HS-27A (cell line): ENCODE results near the gene ARHGAP31.
"Not testable (repeated sequence)": the region's sequence is repeated elsewhere in the genome, so short reads cannot be mapped to it uniquely, and the experiment has no call there.

ENCODE experiments used
- DNase-seq: peaks from one replicate; pipeline ENCODE4 v3.0.0-alpha.2; 2012; ENCODE audit warnings: low read depth, missing footprints

The ARHGAP31 gene

GRCh38 chr3:119350114-119350513, 55.9 kb downstream of the ARHGAP31 start:
- DNase-seq, result no peak

- no peak for DNase-seq
Measured at GRCh38 chr3:119351581-119351980, 57.4 kb downstream of the ARHGAP31 start.

- no peak for DNase-seq
Measured at GRCh38 chr3:119352034-119352609, 57.9 kb downstream of the ARHGAP31 start.

GRCh38 chr3:119352863-119353527, 58.8 kb downstream of the ARHGAP31 start:
- DNase-seq, result no peak

GRCh38 chr3:119355608-119356007, 61.4 kb downstream of the ARHGAP31 start:
- DNase-seq, result not testable (repeated sequence)

- DNase-seq, result no peak
Measured at GRCh38 chr3:119356646-119357045, 62.5 kb downstream of the ARHGAP31 start.

GRCh38 chr3:119357190-119357589, 63.0 kb downstream of the ARHGAP31 start:
- DNase-seq, result no peak

GRCh38 chr3:119359476-119360326, 65.5 kb downstream of the ARHGAP31 start:
- no peak for DNase-seq

GRCh38 chr3:119360736-119361462, 66.7 kb downstream of the ARHGAP31 start:
- no peak for DNase-seq

- DNase-seq, result no peak
Measured at GRCh38 chr3:119362010-119362409, 67.8 kb downstream of the ARHGAP31 start.

GRCh38 chr3:119362940-119363725, 69.0 kb downstream of the ARHGAP31 start:
- DNase-seq, result no peak

- no peak for DNase-seq
Measured at GRCh38 chr3:119364401-119364800, 70.2 kb downstream of the ARHGAP31 start.

GRCh38 chr3:119365418-119365817, 71.2 kb downstream of the ARHGAP31 start:
- DNase-seq, result no peak

GRCh38 chr3:119367000-119367399, 72.8 kb downstream of the ARHGAP31 start:
- DNase-seq, result no peak

- no peak for DNase-seq
Measured at GRCh38 chr3:119368298-119368697, 74.1 kb downstream of the ARHGAP31 start.

GRCh38 chr3:119371786-119372185, 77.6 kb downstream of the ARHGAP31 start:
- DNase-seq, result not testable (repeated sequence)

- no peak for DNase-seq
Measured at GRCh38 chr3:119375106-119375505, 80.9 kb downstream of the ARHGAP31 start.

GRCh38 chr3:119375510-119375909, 81.3 kb downstream of the ARHGAP31 start:
- DNase-seq, result no peak

- no peak for DNase-seq
Measured at GRCh38 chr3:119376758-119377157, 82.6 kb downstream of the ARHGAP31 start.

GRCh38 chr3:119378259-119378803, 84.1 kb downstream of the ARHGAP31 start:
- DNase-seq, result no peak

GRCh38 chr3:119380697-119381096, 86.5 kb downstream of the ARHGAP31 start:
- no peak for DNase-seq
